Natural killer cell (primary cell): ENCODE data around the gene PEAK1. TPM values are rescaled to one million over a fixed set of nuclear protein-coding genes. Genes with fewer than 3 reads are reported as not detected.

Source experiments
- ATAC-seq, 3 donors: fragments of 150-1000 bp in 2 of 3; fragments of 200-7000 bp in 1 of 3; cut with Tn5 transposase; 1 replicate in 1 of 3; 2 replicates in 2 of 3; pipeline ENCODE4 v1.10.0; 2021; ENCODE audit warnings: mild to moderate bottlenecking in 2 of 3, moderate library complexity in 2 of 3
- DNase-seq, 2 donors: peaks; one replicate each; pipeline versions ENCODE4 v3.0.0 to v3.0.0-alpha.2; 2013 to 2021; ENCODE audit warnings: mixed read lengths in 1 of 2
- H3K27ac ChIP-seq: one replicate; pipeline ENCODE4 v1.5.1; 2013; ENCODE audit warnings: mild to moderate bottlenecking, low read length
- H3K27me3 ChIP-seq: one replicate; pipeline ENCODE4 v1.6.1; 2013; ENCODE audit warnings: low read length; ENCODE audit not compliant: control insufficient read depth, insufficient read depth
- H3K36me3 ChIP-seq: one replicate; pipeline ENCODE4 v1.6.1; 2013; ENCODE audit warnings: low read length; ENCODE audit not compliant: control insufficient read depth, insufficient read depth
- H3K4me1 ChIP-seq: one replicate; pipeline ENCODE4 v1.6.1; 2013; ENCODE audit warnings: low read length; ENCODE audit not compliant: control insufficient read depth, insufficient read depth
- H3K4me3 ChIP-seq: one replicate; pipeline ENCODE4 v1.5.1; 2013; ENCODE audit warnings: low read length
- H3K9me3 ChIP-seq: one replicate; pipeline ENCODE4 v1.6.1; 2013; ENCODE audit warnings: low read length; ENCODE audit not compliant: control insufficient read depth, insufficient read depth
- H3K27ac Mint-ChIP-seq, 2 donors: one replicate each; pipeline ENCODE4 v1.8.0; 2022; ENCODE audit warnings: mild to moderate bottlenecking in 2 of 2, mixed read lengths in 2 of 2, moderate library complexity in 1 of 2
- H3K27me3 Mint-ChIP-seq, 2 donors: one replicate each; pipeline ENCODE4 v1.8.0; 2022; ENCODE audit warnings: low read depth in 2 of 2, mixed read lengths in 2 of 2
- H3K36me3 Mint-ChIP-seq: one replicate; pipeline ENCODE4 v1.8.0; 2022; ENCODE audit warnings: mixed read lengths
- H3K4me1 Mint-ChIP-seq, 2 donors: one replicate each; pipeline ENCODE4 v1.8.0; 2022; ENCODE audit warnings: mixed read lengths in 2 of 2
- H3K4me3 Mint-ChIP-seq: one replicate; pipeline ENCODE4 v1.8.0; 2022; ENCODE audit warnings: mild to moderate bottlenecking, moderate library complexity, mixed read lengths
- H3K9me3 Mint-ChIP-seq, 2 donors: one replicate each; pipeline ENCODE4 v1.8.0; 2022; ENCODE audit warnings: mixed read lengths in 2 of 2
- WGBS: methylation state at CpG from one replicate; pipeline ENCODE4 v1.1.7; 2013; ENCODE audit warnings: missing lambda C conversion rate; ENCODE audit not compliant: insufficient coverage; 5-methylcytosine and 5-hydroxymethylcytosine counted together
- intact Hi-C: fragments of 100-400 bp; cut with micrococcal nuclease; formaldehyde crosslinking; loops from one replicate; pipeline ENCODE4 v1.14.2; 2022
- total RNA-seq, 4 donors: library from RNA; stranded (reverse); fragments of 120-200 nt in 1 of 4; gene quantifications; one replicate each; pipeline versions ENCODE4 v1.2.3 to v1.2.4, GENCODE V29; 2013 to 2022
- TF ChIP-seq, protein P1 (sequence below): fragments of 200-600 bp; IDR thresholded peaks from one replicate; pipeline ENCODE4 v1.8.0; 2022; ENCODE audit warnings: antibody characterized with exemption

Gene PEAK1
- total RNA-seq, 3 donors from 2014 or later (not counting 1 experiment from before 2014, with no cell fraction given), result 59.3 to 73.9 (median 69.1) TPM

DNA sequence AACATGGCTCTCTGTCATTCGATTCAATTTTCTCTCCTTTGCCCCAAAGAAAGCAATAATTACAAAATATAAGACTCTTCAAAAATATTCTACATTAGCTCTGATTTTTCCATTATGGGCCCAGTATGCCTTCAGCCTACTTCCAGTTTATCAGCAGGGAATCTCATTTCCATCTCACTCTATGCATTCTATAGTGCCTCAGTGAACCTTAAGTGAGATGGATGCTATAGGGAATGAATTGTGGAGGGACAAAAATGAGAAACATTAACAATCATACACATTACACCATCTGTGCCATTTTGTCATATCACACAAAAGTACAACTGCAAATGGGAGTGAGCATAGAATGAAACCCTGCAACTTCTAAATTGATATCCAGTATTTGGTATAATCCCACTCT is 298.3 kb downstream of the PEAK1 start:
- Histone ChIP-seq H3K27me3 (no peaks in the 10 kb centered on the region), H3K27ac (no peak overlapping the region), H3K36me3 (no peaks in the 10 kb centered on the region), H3K4me1 (peaks cover 4% of the 10 kb centered on the region), H3K9me3 (no peaks in the 10 kb centered on the region), H3K4me3 (no peak overlapping the region)
- Mint-ChIP-seq H3K4me1 (peaks cover 20 to 40% of the 10 kb centered on the region in 2 donors), H3K27ac (no peak overlapping the region), H3K36me3 (no peaks in the 10 kb centered on the region), H3K9me3 (no peaks in the 10 kb centered on the region), H3K4me3 (no peak overlapping the region), H3K27me3 (no peaks in the 10 kb centered on the region)
- DNase-seq, result no peak
- TF ChIP-seq, protein P1, sequence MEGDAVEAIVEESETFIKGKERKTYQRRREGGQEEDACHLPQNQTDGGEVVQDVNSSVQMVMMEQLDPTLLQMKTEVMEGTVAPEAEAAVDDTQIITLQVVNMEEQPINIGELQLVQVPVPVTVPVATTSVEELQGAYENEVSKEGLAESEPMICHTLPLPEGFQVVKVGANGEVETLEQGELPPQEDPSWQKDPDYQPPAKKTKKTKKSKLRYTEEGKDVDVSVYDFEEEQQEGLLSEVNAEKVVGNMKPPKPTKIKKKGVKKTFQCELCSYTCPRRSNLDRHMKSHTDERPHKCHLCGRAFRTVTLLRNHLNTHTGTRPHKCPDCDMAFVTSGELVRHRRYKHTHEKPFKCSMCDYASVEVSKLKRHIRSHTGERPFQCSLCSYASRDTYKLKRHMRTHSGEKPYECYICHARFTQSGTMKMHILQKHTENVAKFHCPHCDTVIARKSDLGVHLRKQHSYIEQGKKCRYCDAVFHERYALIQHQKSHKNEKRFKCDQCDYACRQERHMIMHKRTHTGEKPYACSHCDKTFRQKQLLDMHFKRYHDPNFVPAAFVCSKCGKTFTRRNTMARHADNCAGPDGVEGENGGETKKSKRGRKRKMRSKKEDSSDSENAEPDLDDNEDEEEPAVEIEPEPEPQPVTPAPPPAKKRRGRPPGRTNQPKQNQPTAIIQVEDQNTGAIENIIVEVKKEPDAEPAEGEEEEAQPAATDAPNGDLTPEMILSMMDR, result no peak
- ATAC-seq, result no peak
- WGBS, result 96% methylated on average over 1 of the region's 1 CpG
- intact Hi-C loops, result loop anchor here (5.0 kb wide), 1 partner anchor 41 kb away; no protein-coding TSS in a partner anchor

DNA sequence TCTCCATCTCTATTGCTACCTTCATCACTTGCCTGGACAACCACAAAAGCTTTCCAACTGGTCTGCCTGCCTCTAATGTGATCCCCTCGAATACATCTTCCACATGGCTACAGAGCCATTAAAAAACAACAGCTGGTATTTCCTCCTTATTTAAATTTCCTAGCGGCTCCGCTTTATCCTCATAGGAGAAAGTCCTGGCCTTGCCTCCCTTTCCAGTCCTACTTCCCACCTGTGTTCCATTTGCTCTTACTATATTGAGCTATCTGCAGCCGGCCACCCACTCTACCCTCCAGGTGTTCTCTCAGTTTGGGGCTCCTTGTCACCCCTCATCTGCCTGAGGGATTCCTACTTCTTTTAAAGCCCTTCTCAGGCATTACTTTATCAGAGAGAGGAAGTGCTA is 299.3 kb downstream of the PEAK1 start:
- peaks cover 4% of the 10 kb centered on the region for H3K4me1 ChIP-seq
- Mint-ChIP-seq H3K4me3 (no peak overlapping the region), H3K27me3 (no peaks in the 10 kb centered on the region), H3K4me1 (peaks cover 20 to 39% of the 10 kb centered on the region in 2 donors), H3K9me3 (no peaks in the 10 kb centered on the region), H3K36me3 (no peaks in the 10 kb centered on the region), H3K27ac (no peak overlapping the region)
- no peak overlapping the region for H3K4me3 ChIP-seq
- H3K27me3 ChIP-seq, result no peaks in the 10 kb centered on the region
- H3K27ac ChIP-seq, result no peak overlapping the region
- 98% methylated on average over 4 of the region's 4 CpGs for WGBS
- H3K36me3 ChIP-seq, result no peaks in the 10 kb centered on the region
- DNase-seq (no peak), ATAC-seq (no peak)
- H3K9me3 ChIP-seq, result no peaks in the 10 kb centered on the region
- TF ChIP-seq, protein P1, result no peak
- intact Hi-C loops, result loop anchor here (5.0 kb wide), 1 partner anchor 42 kb away; no protein-coding TSS in a partner anchor

DNA sequence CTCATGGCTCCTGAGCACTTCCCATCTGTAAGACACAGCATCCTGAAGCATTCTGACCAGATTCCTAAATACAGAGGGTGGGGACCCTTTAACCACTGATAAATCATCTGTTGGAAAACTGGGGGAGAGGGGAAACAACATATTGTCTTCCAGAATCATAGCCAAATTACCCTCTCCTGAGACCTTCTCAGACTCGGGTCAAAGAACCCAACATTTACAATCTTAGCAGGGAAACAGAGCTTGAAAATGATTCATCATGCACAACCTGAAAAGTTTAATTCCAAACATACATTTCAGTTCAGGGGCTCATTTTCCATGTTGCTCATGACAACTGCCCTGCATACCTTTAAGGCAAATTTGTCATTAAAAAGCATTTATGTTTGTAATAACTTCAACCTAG is 300.5 kb downstream of the PEAK1 start:
- TF ChIP-seq, protein P1, result no peak
- WGBS, result 87% methylated on average over 1 of the region's 1 CpG
- ATAC-seq, result no peak
- Mint-ChIP-seq H3K4me3 (no peak overlapping the region), H3K27ac (no peak overlapping the region), H3K27me3 (no peaks in the 10 kb centered on the region), H3K36me3 (peaks cover 7% of the 10 kb centered on the region), H3K9me3 (no peaks in the 10 kb centered on the region), H3K4me1 (peaks cover 14 to 36% of the 10 kb centered on the region in 2 donors)
- H3K9me3 ChIP-seq, result no peaks in the 10 kb centered on the region
- H3K4me3 ChIP-seq, result no peak overlapping the region
- H3K36me3 ChIP-seq, result peaks cover 2% of the 10 kb centered on the region
- H3K27me3 ChIP-seq, result no peaks in the 10 kb centered on the region
- no peak for DNase-seq
- H3K4me1 ChIP-seq, result peaks cover 4% of the 10 kb centered on the region
- intact Hi-C loops, result loop anchor here (2.0 kb wide), 3 partner anchors 59 to 423 kb away; no protein-coding TSS in a partner anchor
- H3K27ac ChIP-seq, result no peak overlapping the region

DNA sequence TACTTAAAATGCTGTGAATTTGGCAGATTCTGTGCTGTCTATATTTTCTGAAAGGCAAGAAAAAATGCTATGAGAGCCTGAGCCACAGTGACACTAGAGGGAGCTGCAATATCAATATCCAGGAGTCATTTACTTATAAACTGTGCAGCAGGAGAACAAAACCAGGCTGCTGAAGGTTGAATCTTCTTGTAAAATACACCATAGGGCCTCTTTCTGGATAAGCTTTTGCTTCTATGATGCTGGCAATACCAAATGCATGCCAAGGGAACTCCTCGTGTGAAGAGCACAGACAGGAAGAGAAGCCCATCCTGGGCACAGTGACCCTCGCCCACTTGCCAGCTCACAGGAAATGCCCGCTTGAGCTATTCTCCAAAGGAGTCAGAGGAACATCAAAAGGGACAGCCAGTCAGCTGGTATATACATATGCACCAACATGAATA is 301.0 kb downstream of the PEAK1 start:
- DNase-seq (peak in 1 of 2 donors; percentile 78), ATAC-seq (peak; percentile 70 to 82 (median 80))
- H3K27me3 Mint-ChIP-seq, result no peaks in the 10 kb centered on the region
- peaks cover 9 to 31% of the 10 kb centered on the region in 2 donors for H3K4me1 Mint-ChIP-seq
- TF ChIP-seq, protein P1, result peak; percentile 73
- H3K27ac ChIP-seq, result no peak overlapping the region
- H3K36me3 Mint-ChIP-seq, result peaks cover 10% of the 10 kb centered on the region
- H3K9me3 Mint-ChIP-seq, result no peaks in the 10 kb centered on the region
- no peak overlapping the region for H3K4me3 ChIP-seq
- 29% methylated on average over 3 of the region's 3 CpGs for WGBS
- H3K4me3 Mint-ChIP-seq, result no peak overlapping the region
- H3K4me1 ChIP-seq, result peaks cover 4% of the 10 kb centered on the region
- intact Hi-C loops, result loop anchor here (1.0 to 2.0 kb wide), 4 partner anchors 60 to 424 kb away; no protein-coding TSS in a partner anchor
- no peaks in the 10 kb centered on the region for H3K27me3 ChIP-seq
- H3K36me3 ChIP-seq, result peaks cover 4% of the 10 kb centered on the region
- H3K27ac Mint-ChIP-seq, result peak overlapping the region in 1 of 2 donors; percentile 63
- no peaks in the 10 kb centered on the region for H3K9me3 ChIP-seq
